Vagina (tissue), 2 donors: ENCODE data around the gene TNS3.

Source experiments
- CTCF ChIP-seq, 3 experiments: fragments of 450-650 bp in 2 of 3; fragments of 200-600 bp in 1 of 3; sonication (generic) in 1 of 3; IDR thresholded peaks; one replicate each; pipeline ENCODE4 v1.5.1; 2017 to 2019; ENCODE audit warnings: antibody characterized with exemption in 3 of 3, mild to moderate bottlenecking in 2 of 3, moderate library complexity in 2 of 3
- POLR2A ChIP-seq, 2 donors: fragments of 450-650 bp; IDR thresholded peaks; one replicate each; pipeline ENCODE4 v1.6.1; 2017; ENCODE audit warnings: antibody characterized with exemption in 2 of 2, mild to moderate bottlenecking in 2 of 2, moderate library complexity in 2 of 2
- POLR2AphosphoS5 ChIP-seq, 2 donors: sonication (generic); formaldehyde crosslinking; IDR thresholded peaks; one replicate each; pipeline ENCODE4 v1.9.0; 2017; ENCODE audit warnings: antibody characterized with exemption in 2 of 2, mild to moderate bottlenecking in 2 of 2, low read depth in 1 of 2; ENCODE audit not compliant: insufficient read depth in 1 of 2

- no peak for TF ChIP-seq CTCF (IDR thresholded peaks at IDR 0.05)
- no peak for TF ChIP-seq POLR2AphosphoS5 (IDR thresholded peaks at IDR 0.05; ENCODE audit: insufficient read depth in 1 of 2, low read depth in 1 of 2)
- TF ChIP-seq POLR2A (IDR thresholded peaks at IDR 0.05): no peak
Measured at GRCh38 chr7:47481541-47482012, 100.3 kb downstream of the TNS3 start.
